ENCODE data around the gene SLC38A3.
"Not testable (repeated sequence)": the region's sequence is repeated elsewhere in the genome, so short reads cannot be mapped to it uniquely, and the experiment has no call there.

The SLC38A3 gene

DNA sequence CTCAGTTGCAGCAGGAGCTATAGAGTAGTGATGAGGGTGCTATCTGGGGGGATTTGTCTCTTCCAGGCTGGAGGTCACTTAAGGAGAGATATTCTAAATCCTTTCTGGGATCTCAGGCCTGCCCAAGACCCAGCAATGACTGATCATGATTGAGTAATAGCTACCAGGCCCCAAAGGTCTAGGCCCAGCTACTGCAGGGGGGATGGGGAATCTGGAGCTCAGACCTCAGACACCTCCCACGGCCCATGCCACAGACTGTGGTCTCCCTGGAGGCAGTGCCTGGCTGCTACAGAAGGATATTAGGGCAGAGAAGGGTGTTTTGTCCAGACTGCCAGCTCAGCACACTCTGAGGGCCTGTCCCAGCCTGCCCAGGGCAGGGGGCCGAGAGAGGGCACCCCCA is 6.9 kb downstream of the SLC38A3 start:
- no peak for DNase-seq

DNA sequence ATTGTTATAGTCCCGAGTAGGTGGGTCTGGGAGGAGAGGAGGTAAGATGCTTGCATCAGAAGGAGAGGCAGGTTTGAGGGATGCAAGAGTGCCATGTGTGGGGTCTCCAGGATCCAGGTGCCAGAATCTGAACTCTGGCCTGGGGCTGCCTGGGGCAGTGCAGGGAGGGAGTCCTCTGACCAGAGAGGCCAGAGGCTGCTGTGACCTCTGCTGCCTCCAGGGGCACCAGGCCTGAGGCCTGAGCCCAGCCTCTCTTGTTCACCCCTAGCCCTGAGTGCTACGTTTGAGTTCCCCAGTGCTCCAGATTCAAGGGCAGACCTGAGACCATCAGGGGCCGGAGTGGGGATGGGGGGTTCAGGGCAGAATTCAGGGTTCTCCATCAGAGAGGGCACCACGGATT is 7.4 kb downstream of the SLC38A3 start:
- DNase-seq = no peak

DNA sequence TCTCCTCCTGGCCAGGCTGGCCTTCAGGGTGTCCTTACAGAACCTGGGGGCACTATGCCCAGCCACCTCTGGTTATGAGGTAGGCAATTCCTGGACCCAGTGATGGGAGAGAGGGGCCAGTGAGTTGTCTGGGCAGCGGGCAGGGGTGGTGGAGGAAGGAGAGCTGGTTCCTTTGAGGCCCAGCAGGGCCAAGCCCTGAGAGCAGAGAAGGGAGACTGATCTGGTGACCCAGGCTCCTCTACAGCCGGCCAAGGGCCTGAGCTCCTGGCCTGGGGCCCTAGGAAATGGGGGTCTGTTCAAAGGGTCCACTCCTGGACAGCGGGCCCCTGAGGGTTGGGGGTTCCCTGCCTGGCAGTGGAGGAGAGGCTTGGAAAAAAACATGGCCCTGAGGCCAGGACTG is 7.9 kb downstream of the SLC38A3 start:
- no peak for DNase-seq

DNA sequence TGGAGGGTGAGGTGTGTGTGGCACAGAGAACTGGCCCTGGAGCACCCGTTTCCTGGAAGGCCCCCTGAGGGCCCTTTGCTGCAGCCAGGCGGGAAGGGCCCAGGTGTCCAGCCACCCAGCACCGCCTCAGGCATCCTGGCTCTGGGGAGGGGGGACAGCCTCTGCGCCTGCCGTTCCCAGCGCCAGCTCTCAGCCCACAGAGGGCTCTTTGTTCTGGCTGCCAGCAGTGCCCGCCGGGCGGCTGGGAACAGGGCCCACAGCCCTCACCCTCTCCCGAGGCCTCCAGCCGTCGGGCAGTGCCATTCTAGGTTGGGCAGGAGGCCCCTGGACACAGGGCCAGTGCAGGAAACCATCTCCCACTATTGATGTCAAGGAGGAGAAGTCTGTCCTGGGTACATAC is 8.3 kb downstream of the SLC38A3 start:
- no peak for DNase-seq

DNA sequence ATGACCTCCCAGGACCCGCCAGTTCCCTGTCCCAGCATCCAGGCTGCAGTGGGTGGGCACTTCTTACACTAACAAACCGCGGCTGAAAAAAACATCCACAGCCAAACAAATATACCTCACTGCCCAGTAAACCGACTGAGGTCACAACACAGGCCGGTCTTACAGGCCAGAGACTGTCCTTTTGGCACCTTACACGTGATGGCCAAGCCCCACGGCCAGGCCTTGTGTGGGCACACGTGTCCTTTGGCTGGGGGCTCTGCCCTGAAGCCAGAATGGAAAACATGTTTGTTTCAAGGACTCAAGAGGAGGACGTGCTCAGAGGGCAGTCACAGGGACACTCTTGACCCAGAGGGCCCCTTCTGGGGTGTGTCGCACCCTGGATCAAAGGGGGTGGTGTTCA is 9.8 kb downstream of the SLC38A3 start:
- DNase-seq = no peak

DNA sequence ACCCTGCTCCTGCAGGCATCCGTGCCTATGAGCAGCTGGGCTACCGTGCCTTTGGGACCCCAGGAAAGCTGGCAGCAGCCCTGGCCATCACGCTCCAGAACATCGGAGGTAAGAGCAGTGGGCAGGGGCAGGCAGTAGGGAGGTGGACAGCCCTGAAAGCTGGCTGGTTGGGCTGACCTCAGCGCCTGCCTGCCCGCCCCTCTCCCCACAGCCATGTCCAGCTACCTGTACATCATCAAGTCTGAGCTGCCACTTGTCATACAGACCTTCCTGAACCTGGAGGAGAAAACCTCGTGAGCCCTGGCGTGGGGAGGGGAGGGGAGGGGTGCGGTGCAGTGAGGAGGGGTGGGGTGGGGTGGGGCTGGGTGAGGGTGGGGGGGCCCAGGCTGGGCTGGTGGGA is 10.5 kb downstream of the SLC38A3 start:
- DNase-seq = no peak

DNA sequence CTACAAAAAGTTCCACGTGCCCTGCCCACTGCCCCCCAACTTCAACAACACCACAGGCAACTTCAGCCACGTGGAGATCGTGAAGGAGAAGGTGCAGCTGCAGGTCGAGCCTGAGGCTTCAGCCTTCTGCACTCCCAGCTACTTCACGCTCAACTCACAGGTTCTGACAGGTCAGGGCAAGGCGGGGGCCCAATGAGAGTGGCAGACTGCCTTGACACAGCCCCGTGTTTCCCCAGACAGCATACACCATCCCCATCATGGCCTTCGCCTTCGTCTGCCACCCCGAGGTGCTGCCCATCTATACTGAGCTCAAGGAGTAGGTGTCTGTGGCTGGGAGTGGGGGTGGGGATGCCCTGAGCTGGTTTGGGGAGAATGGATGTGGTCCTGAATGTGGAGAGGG is 12.6 kb downstream of the SLC38A3 start:
- DNase-seq = no peak

DNA sequence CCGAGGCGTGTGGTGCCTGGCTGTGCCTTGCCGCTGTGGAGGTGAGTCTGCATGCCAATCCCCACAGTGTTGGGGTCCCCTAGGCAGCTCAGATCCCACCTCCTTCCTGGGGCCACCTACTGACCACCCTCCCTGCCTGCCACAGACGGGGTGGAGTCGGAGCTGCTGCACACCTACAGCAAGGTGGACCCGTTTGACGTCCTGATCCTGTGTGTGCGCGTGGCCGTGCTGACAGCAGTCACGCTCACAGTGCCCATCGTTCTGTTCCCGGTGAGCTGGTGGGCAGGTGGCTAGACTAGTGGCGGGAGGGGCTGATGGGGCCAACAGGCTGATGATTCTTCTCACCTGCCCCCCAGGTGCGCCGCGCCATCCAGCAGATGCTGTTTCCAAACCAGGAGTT is 13.4 kb downstream of the SLC38A3 start:
- no peak for DNase-seq

DNA sequence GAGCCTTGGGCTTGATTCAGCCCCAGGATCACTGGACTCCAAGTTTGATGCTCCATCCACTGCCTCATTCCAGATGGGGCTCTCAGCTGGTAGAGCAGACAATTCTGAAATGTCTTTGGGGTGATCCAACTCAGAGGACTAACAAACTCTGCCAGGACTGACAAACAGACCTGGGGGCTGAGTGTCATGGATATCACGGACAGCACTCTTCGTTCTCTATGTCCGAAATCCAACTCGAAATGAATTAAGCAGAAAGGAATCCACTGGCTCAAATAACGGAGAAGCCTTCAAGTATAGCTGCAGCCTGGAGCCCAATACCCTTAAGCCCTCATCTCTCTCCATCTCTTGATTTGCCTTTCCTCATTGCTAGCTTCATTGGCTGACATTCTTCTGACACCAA is 14.2 kb downstream of the SLC38A3 start:
- DNase-seq = no peak

DNA sequence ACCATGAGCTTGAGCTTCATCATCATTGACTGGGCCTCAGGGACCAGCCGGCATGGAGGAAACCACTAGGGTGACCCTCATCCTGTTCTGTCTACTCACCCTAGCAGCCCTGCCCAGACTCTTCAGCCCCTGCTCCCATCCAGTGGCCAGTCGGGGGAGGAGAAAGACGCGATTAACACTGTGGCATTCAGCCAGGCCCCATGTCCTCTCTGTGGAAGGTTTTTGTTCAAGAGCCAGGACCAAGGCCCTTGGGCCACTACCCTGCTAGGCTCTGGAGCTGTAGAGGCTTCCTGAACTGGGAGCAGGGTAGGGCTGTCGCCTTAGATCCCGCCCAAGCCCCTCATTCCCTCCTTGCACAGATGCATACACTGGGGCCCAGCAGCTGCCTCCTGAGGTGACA is 15.0 kb downstream of the SLC38A3 start:
- DNase-seq = no peak

DNA sequence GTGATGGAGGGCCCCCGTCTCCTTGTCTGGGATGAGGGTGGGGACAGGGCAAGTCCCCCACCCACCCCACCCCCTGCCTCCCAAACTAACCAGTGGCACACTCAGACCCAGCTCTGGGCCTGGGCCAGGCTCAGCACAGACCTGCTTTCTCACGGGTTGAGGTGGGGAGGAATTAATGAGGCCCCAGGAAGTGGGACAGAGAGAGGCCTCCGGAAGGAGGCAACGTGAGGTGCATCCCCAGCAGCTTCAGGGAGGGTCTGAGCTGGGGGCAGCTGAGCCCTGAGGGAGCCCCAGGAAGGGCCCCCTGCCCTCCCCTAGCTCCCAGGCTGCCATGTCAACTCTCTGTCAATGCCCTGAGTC is 16.0 kb downstream of the SLC38A3 start:
- no peak for DNase-seq

DNA sequence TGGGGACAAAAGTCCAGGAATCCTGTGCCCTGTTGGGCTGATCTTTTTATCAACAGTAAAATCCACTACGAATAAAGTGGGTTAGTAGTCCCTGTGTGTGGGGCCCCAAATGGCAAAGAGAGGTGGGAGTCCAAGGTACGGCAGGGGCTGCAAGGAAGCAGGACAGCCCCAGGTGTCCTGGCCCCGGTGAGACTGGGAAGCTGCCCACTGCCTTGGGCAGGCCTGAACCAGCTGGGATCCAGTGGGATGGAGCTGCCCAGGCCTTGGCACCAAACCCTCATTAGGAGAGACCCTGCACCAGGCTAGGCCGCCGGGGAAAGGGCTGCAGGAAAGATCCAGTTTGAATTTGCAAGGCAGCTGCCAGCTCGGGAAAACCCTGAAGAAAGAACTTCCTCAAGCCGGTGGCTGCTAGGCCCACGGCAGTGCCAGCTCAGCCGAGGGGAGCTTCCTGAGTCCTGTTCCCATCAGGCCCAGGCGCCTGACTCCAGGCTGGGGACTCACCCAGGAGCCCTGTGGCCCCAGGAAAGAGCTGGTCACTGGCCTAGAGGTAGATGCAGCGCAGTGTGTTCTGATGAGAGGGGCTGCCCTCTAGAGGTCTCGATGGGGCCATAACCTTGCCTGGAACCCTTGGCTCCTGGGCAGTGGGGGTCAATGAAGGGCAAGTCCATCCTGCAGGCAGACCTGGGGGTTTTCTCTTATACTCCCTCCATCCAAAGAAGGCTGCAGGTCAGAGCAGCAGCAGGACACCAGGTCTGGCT is 16.5 kb downstream of the SLC38A3 start:
- peak; percentile 43 for DNase-seq

DNA sequence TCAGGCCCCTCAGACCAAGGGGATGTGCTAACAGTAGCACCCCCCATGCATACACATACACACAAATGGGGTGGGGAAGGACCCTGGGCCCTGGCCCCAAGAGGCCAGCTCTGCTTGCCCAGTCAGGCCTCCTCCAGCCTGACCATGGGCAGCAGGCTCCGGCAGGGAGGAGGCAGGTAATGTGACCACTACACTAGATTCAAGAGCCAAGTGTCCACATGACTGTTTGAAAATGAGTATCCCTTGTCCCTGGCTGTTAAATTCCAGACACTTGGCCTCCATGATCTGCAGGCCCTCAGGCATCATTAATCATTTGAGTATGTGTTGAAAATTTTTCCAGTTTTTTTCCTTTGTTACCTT is 17.1 kb downstream of the SLC38A3 start:
- DNase-seq = no peak

DNA sequence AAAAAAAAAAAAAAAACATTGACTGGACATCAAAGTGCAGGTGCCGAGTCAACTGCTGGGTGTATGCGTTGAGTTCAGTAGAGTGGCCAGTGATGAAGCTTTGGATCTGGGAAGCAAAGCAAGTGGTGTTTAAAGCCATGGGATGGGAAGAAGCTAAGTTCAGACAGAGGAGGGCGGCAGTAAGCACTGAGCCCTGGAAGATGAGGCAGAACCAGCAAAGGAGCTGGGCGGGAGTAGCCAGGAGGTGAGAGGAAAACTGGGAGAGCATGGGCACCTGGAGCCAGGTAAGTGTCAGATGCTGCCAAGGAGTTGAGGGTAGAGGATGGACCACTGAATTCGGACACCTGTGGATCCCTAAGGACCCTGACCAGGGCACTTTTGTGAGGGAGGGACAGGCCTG is 19.6 kb downstream of the SLC38A3 start:
- no peak for DNase-seq

DNA sequence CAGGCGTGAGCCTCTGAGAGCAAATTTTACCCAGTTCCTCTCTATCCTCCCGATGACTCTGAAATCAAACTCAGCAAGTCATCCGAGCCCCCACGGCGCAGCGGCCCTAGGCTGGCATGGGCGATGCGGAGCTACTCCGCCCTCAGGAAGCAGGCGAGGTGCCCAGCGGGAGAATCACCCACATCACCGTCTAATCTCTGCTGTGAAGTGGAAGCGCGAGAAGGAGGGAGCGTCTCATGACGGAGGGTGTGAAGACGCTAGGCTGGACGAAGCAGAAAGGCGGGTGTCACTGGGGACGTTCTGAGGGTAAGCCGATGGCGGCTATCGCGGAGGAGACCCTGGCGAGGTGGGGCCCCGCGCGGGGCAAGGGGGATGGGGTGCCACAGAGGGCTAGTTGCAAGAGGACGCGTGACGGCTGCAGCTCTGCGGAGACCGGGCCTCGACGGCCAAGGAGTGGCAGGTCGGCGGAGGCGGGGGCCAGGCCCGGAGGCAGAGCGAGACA is 21.9 kb downstream of the SLC38A3 start:
- peak; percentile 65 for DNase-seq

DNA sequence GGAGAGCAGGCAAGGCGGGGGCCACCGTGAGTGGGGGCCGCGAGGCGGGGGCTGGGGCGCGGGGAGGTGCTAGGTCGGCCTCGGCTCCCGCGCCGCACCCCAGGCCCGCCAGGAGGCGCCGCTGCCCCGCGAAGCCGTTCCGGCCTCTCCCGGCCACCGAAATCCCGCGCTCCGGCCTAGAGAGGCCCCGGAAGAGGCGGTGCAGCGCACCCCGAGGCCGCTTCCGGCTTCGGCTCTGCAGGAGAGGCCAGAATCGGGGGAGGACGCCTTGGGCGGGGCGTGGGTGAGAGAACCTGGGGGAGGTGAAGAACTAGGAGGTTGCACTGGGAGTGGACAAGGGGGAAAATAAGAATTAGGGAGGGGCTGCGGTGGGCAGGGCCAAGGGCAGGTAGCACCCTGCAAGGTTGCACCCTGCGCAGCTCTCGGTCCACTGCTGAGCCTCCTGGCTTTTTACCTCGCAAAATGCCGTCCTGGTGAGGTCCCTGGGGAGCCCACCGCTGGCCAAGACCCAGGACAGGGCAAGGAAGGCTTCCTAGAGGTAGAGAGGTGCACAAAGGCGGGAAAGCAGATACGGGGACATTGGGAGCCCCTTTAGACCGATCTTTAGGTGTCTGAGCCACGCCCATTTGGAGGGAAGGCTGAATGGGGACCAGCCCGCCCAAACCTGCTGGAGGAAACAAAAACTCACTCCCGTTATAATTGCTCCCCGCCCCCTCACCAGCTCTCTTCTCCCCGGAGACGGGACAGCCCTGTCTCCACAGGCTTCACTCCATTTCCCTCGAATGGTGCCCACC is 22.5 kb downstream of the SLC38A3 start:
- peak; percentile 96 for DNase-seq

DNA sequence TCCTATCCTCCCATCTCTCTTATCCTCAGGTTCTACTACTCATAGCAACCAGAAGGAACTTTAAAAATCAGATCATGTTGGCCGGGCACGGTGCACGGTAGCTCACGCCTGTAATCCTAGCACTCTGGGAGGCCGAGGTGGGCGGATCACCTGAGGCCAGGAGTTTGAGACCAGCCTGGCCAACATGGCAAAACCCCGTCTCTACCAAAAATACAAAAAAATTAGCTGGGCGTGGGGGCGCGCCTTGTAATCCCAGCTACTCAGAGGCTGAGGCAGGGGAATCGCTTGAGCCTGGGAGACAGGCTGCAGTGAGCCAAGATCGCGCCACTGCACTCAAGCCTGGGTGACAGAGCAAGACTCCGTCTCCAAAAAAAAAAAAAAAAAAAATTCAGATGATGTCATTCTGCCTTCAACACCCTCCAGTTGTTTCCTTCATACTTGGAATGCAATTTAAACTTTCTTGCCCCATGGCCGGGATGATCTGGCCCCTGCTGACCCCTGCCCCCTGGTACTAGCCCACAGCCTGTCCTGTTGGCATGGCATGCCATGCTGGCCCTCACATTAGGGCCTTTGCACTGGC is 23.2 kb downstream of the SLC38A3 start:
- DNase-seq = not testable (repeated sequence)

DNA sequence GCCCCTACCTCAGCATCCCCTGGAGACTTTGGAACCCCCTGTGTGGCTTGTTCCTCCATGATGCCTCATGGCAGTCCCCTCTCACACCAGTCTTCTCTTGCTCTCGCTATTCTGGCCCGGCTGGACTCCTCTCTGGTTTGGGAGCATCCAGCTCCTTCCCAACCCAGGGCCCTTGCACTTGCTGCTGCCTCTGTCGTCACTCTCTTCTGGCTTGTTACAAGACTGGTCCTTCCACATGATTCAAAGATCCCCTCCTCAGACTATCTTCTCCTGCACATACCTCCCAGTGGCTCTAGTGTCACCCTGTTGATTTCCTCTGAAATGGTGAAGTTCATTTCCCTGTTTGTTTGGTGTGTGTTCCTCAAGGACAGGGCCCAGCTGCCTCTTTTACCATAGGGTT is 24.4 kb downstream of the SLC38A3 start:
- DNase-seq = no peak

DNA sequence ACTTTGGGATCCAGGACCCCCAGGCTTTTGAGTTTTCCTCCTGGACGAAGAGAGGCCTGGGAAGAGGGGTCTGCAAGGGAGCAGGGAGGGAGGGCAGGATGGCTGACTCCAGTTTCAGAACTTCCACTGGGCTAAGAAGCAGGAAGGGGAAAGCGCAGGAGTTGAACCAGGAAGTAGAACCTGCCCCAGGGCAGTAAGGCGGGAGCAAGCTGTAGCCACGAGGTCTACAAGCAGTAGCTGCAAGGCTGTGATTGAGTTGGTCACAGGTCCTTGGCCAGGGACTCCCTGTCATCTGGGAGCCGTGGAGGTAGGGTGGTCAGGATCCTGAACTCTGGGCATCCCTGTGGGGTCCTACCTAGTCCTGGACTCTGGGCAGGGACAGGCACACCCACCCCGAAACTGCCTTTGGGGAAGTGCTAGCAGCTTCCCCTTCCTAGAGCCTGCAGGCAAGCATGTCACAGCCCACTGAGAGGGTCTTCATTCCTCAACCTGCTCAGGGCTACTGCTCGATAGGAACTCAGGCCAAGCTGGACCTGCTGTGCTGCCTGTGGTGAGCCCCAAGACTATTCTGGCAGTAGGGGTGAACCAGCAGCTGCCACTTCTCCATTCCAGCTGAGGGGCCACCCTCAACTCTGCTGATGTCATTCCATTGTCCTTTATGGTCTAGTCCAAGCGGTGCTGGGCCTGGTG is 25.2 kb downstream of the SLC38A3 start:
- DNase-seq = no peak

DNA sequence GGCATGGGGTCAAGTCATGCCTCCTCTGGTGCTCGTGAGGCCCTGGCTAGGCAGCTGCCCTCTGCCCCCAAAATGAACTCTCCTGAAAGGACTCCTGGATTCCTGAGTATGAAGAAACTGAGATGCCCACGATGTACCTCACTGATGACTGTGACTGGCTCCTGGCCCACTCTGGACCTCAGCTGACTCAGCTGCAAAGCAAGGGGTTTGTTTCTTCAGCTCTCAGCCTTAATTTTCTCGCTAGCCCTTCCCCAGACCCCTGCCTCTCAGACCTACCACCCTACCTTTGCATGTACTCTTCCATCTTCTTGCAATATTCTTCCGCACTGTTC is 25.7 kb downstream of the SLC38A3 start:
- DNase-seq = no peak

DNA sequence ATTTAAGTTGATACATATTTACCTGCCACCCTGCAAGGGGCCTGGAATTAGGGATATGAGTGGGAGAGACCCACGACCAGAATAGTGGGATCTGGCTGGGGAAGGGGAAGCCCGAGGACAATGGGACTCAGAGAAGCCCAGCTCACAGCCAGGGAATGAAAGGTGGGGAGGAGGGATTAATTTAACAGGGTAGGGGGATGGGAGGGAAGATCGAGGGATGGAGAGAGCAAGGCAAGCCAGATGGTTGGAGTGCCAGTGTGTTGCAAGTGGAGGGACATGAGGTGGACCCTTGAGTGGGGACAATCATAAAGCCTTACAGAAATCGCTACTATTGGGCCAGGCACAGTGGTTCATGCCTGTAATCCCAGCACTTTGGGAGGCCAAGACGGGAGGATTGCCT is 26.5 kb downstream of the SLC38A3 start:
- DNase-seq = no peak

DNA sequence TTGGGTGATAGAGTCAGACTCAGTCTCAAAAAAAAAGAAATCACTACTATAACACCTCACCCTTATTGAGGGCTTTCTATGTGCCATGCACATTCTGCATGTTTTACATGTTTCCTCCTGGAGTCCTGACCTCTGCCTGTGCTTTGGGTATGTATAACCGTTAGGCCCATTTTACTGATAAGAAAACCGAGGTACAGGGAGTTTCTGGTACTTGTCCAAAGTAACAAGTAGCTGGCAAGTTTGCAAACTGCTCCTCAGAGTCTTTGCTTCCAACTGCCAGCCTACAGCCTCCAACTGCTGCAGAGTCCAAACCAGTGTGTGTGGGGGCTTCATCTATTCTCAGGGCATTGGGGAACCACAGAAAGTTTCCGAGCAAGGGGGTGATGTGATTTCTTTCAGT is 27.2 kb downstream of the SLC38A3 start:
- DNase-seq = peak; percentile 75

DNA sequence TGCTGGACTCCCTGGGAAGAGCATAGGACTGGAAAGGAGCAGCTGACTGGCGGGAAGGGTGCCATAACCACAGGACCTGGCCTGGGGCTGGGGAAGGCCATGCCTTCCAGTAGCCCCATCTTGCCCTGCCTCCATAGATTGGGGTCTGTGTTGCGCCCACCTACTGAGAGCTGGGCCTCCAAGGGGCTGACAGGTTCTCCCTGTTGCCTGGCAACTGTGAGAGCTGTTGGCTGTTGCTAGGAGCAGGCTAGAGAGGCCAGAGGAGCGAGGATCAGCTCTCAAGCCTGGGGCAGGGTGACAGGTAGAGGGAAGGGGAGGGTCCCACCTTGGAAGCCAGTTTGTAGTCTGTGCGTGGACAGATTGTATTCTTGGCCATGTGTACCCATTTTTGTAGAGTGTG is 28.1 kb downstream of the SLC38A3 start:
- DNase-seq = no peak

All from hematopoietic multipotent progenitor cell treated with erythropoietin and hydrocortisone succinate and interleukin-3 and kit ligand, for 6 days (in vitro differentiated cells).